K562 (cell line): ENCODE results near the gene NQO2. TPM values are rescaled to one million over a fixed set of nuclear protein-coding genes. Genes with fewer than 3 reads are reported as not detected.

Experiments used
- AFF4 ChIP-seq: sonication (generic); formaldehyde crosslinking; IDR thresholded peaks from 2 replicates; pipeline ENCODE4 v1.8.0; 2023; ENCODE audit warnings: mild to moderate bottlenecking, missing genetic modification reagents
- ATF6 ChIP-seq: sonication (generic); formaldehyde crosslinking; IDR thresholded peaks from 2 replicates; pipeline ENCODE4 v1.4.0; 2020; ENCODE audit warnings: mild to moderate bottlenecking, missing genetic modification reagents
- CBX3 ChIP-seq, 2 experiments: IDR thresholded peaks; 1 replicate in 1 of 2; 2 replicates in 1 of 2; pipeline ENCODE4 v1.6.1; 2012; ENCODE audit warnings: inconsistent platforms in 2 of 2, low read length in 2 of 2, borderline replicate concordance in 1 of 2, control low read depth in 1 of 2
- CHD4 ChIP-seq: fragments of 200-600 bp; sonication (generic); IDR thresholded peaks from 3 replicates; pipeline ENCODE4 v1.6.1; 2012; ENCODE audit warnings: low read depth, mild to moderate bottlenecking, mixed read lengths, low read length, inconsistent platforms; ENCODE audit not compliant: insufficient read depth, insufficient replicate concordance, poor library complexity, severe bottlenecking
- CSDE1 ChIP-seq, 2 experiments: fragments of 450-650 bp; IDR thresholded peaks; 2 replicates each; pipeline ENCODE4 v1.6.1; 2016; ENCODE audit warnings: mild to moderate bottlenecking in 1 of 2
- FOXJ2 ChIP-seq: fragments of 200-800 bp; sonication (Bioruptor generic); IDR thresholded peaks from 2 replicates; pipeline ENCODE4 v1.6.1; 2016; ENCODE audit warnings: missing genetic modification characterization, missing compliant biosample characterization
- HCFC1 ChIP-seq: IDR thresholded peaks from 2 replicates; pipeline ENCODE4 v1.6.1; 2012; ENCODE audit warnings: low read depth, low read length, improper control_type of control experiment
- HDGF ChIP-seq: fragments of 450-650 bp; IDR thresholded peaks from 2 replicates; pipeline ENCODE4 v1.6.1; 2016
- HIVEP1 ChIP-seq: fragments of 250-450 bp; sonication (Bioruptor Pico); IDR thresholded peaks from 2 replicates; pipeline ENCODE4 v1.4.0; 2020; ENCODE audit warnings: mild to moderate bottlenecking
- HMBOX1 ChIP-seq: sonication (generic); IDR thresholded peaks from 2 replicates; pipeline ENCODE4 v1.6.1; 2016
- JUN ChIP-seq, 2 experiments: sonication (generic) in 1 of 2; formaldehyde crosslinking in 1 of 2; IDR thresholded peaks; 2 replicates each; pipeline versions ENCODE4 v1.6.1 to v1.8.0; 2012 to 2022; ENCODE audit warnings: borderline replicate concordance in 2 of 2, mild to moderate bottlenecking in 2 of 2, improper control_type of control experiment in 1 of 2, low read depth in 1 of 2, low read length in 1 of 2, missing genetic modification reagents in 1 of 2
- JUNB ChIP-seq: fragments of 450-650 bp; formaldehyde crosslinking; conservative IDR thresholded peaks from 2 replicates; pipeline ENCODE4 v1.4.0; 2020; ENCODE audit warnings: mild to moderate bottlenecking
- PHF21A ChIP-seq: fragments of 450-650 bp; IDR thresholded peaks from 2 replicates; pipeline ENCODE4 v1.6.1; 2017; ENCODE audit warnings: low read depth, borderline replicate concordance
- SPI1 ChIP-seq: IDR thresholded peaks from 2 replicates; pipeline ENCODE4 v1.6.1; 2011; ENCODE audit warnings: low read depth, low read length, control low read depth, borderline replicate concordance
- TFAP4 ChIP-seq: sonication (generic); formaldehyde crosslinking; IDR thresholded peaks from 2 replicates; pipeline ENCODE4 v1.8.0; 2022; ENCODE audit warnings: missing genetic modification reagents, mild to moderate bottlenecking, moderate library complexity, borderline replicate concordance
- TRIM24 ChIP-seq, 2 experiments: fragments of 450-650 bp; IDR thresholded peaks; 2 replicates each; pipeline ENCODE4 v1.6.1; 2016
- ZNF124 ChIP-seq: sonication (generic); formaldehyde crosslinking; IDR thresholded peaks from 2 replicates; pipeline ENCODE4 v1.8.1; 2022; ENCODE audit warnings: missing genetic modification reagents
- ZNF197 ChIP-seq: fragments of 200-800 bp; sonication (Bioruptor generic); IDR thresholded peaks from 2 replicates; pipeline ENCODE4 v1.6.1; 2016; ENCODE audit warnings: low read depth, missing genetic modification characterization, missing compliant biosample characterization
- ZNF77 ChIP-seq: fragments of 250-450 bp; sonication (Bioruptor Pico); IDR thresholded peaks from 2 replicates; pipeline ENCODE4 v1.5.0; 2020
- ZNF830 ChIP-seq: fragments of 250-450 bp; sonication (Bioruptor Pico); IDR thresholded peaks from 2 replicates; pipeline ENCODE4 v1.5.0; 2021; ENCODE audit warnings: mild to moderate bottlenecking
- polyA plus RNA-seq, 8 experiments: library from polyadenylated mRNA; depleted of rRNA in 4 of 8; stranded (reverse) in 5 of 8; unstranded in 3 of 8; fragments of >200 nt; fragmentation: Nextera tagmentation in 2 of 8; fragmentation: Illumina TruSeq in 1 of 8; extraction: Ambion mirVana in 2 of 8; extraction: Trizol in 1 of 8; gene quantifications; 2 replicates each; pipeline versions ENCODE4 v1.2.1 to v1.2.3, GENCODE V29; 2011 to 2014; ENCODE audit warnings: inconsistent platforms in 1 of 8, missing spikeins in 1 of 8
- total RNA-seq, 7 experiments: library from RNA; depleted of rRNA in 6 of 7; stranded (reverse); fragments of >200 nt in 6 of 7; fragmentation: Illumina TruSeq in 2 of 7; extraction: Trizol in 2 of 7; gene quantifications; 2 replicates each; pipeline versions ENCODE4 v1.2.1 to v1.2.3, GENCODE V29; 2011 to 2021; ENCODE audit warnings: low replicate concordance in 1 of 7

NQO2 gene
- total and polyA plus RNA-seq, 9 of the 15 experiments (the other 6 are each of a cell fraction or from before 2014, with no cell fraction given) = 54.6 to 214 (median 116) TPM

GRCh38 chr6:3063733-3064700, 64.3 kb downstream of the NQO2 start (continued):
- TF ChIP-seq ZNF830 (CRISPR knock-in tag) (no peak), TFAP4 (CRISPR knock-in tag) (peak; percentile 82), ZNF124 (CRISPR knock-in tag) (no peak), CHD4 (no peak), HDGF (peak; percentile 93), CSDE1 (IDR thresholded peaks at IDR 0.05) (no peak; a peak in 1 of 4 replicates), SPI1 (no peak), HIVEP1 (peak; percentile 66; the same call in 1 of the 2 replicates), PHF21A (no peak), JUNB (CRISPR knock-in tag) (no peak), CBX3 (IDR thresholded peaks at IDR 0.05; ENCODE audit: borderline replicate concordance in 1 of 2, low read length in 2 of 2) (no peak), TRIM24 (IDR thresholded peaks at IDR 0.05) (peak in 1 of 2 experiments; percentile 58; a peak in 1 of 4 replicates), HCFC1 (peak; percentile 16; the same call in 1 of the 2 replicates), JUN (IDR thresholded peaks at IDR 0.05; ENCODE audit: borderline replicate concordance, low read depth, low read length) (no peak), JUN (CRISPR knock-in tag; IDR thresholded peaks at IDR 0.05; ENCODE audit: borderline replicate concordance) (peak; percentile 95), AFF4 (CRISPR knock-in tag) (peak; percentile 99), ZNF197 (CRISPR knock-in tag) (no peak), FOXJ2 (no peak), HMBOX1 (no peak; the same call in 1 of the 2 replicates), ATF6 (CRISPR knock-in tag) (no peak), ZNF77 (CRISPR knock-in tag) (no peak)
